ENCODE data around the gene MRNIP.

The MRNIP gene

GRCh38 chr5:179887802-179888201, 29.2 kb upstream of the MRNIP start:
- DNase-seq (ENCODE audit: low read depth, low spot score) = no peak

GRCh38 chr5:179887095-179887494, 28.5 kb upstream of the MRNIP start:
- DNase-seq (ENCODE audit: low read depth, low spot score) = no peak

DNA sequence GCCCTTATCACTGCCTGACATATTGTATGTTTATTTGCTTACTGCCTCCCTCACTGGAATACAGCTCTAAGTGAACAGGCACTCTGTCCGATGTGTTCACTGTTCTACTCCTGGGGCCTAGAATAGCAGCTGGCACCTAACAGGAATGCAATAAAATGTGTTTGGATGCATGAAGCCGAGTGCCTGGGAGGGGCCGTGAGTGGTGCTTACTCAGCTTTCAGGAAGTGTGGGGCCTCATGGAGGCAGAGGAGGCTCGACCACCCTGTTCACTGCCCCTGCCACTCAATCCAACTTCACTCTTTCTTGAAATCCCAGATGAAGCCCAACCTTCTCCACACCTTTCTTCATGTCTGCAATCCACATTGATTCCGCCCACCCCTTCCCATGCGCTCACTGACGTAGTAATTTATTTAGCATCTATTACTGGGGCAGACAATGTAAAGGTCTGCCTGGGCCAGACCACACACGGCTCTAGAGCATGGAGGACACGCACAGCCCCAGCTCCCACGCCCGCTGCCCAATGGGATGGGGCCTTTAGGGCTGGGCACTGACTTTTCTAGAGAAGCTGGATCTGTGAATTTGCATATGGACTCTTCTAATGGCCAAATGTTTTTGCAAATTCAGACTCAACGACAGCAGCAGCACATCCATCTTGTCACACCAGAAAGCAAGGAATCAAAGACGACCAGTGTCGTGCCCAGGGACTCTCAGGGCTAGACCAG, 27.7 kb upstream of the MRNIP start:
- no peak for DNase-seq (ENCODE audit: low read depth, low spot score)

- no peak for DNase-seq (ENCODE audit: low read depth, low spot score)
These were observed 27.0 kb upstream of the MRNIP start for GRCh38 chr5:179885491-179886090.

- no peak for DNase-seq (ENCODE audit: low read depth, low spot score)
These were observed 24.5 kb upstream of the MRNIP start for GRCh38 chr5:179883163-179883562.

DNA sequence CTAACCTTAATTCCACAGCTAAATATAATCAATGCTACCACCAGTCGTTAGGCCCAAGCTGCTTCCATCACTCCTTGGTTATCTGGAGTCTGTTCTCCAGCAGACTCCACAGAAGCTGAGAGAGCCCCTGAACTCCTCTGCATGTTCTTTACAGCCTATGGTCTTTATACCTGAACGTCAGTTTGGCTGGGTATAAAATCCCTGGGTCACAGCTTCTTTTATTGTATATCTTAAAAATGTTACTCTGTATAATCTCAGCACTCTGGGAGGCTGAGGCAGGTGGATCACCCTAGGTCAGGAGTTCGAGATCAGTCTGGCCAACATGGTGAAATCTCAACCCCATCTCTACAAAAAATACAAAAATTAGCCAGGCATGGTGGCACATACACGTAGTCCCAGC, 23.7 kb upstream of the MRNIP start:
- no peak for DNase-seq (ENCODE audit: low read depth, low spot score)

DNA sequence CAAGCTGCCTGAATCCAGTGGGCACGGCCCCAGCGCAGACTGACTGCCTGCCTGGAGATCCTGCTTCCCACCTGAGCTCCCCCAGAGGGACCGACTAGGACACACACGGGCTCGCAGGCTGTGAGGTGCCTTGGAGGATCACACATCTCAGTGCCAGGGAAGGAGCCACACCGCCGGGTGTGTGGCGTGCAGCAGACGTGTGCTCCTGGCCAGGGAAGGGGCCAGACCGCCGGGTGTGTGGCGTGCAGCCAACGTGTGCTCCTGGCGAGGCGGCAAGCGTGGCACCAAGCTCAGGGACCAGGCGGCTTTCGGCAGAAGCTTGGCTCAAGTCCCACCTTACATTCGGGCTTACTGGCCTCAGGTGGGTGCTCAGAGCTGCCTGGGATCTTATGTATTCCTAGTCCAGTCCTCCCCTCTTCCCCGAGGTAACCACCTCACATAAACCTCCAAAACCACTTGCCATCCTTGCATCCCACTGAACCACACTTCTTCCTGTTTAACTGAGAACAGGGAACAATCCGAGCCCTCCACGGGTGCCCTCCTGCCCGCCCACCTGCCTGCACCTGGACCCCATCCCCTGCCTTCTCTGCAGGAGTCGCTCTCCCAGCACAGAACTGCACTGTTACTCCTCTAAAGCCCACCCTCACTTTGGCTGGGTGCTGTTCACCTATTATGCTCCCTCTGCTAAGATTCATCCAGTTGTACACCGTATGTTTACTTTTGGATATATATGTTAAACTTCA, 22.4 kb upstream of the MRNIP start:
- no peak for DNase-seq (ENCODE audit: low read depth, low spot score)

GRCh38 chr5:179880066-179880650, 21.5 kb upstream of the MRNIP start:
- DNase-seq (ENCODE audit: low read depth, low spot score) = no peak

DNA sequence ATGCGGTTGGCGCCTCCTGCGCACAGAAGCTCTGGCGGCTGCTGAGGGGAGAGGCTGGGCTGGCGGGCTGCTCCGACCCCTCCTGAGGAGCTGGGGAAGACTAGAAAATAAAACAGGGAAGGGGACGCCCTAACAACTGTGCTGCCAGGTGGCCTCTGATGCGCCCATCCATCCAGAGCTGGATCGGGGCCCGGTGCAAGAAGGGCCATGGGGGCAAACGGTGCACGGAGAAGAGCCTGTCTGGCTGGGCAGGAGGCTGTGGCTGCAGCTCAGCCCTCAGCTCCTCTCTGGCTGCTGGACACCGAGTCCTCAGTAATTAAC, 21.0 kb upstream of the MRNIP start:
- no peak for DNase-seq (ENCODE audit: low read depth, low spot score)

DNA sequence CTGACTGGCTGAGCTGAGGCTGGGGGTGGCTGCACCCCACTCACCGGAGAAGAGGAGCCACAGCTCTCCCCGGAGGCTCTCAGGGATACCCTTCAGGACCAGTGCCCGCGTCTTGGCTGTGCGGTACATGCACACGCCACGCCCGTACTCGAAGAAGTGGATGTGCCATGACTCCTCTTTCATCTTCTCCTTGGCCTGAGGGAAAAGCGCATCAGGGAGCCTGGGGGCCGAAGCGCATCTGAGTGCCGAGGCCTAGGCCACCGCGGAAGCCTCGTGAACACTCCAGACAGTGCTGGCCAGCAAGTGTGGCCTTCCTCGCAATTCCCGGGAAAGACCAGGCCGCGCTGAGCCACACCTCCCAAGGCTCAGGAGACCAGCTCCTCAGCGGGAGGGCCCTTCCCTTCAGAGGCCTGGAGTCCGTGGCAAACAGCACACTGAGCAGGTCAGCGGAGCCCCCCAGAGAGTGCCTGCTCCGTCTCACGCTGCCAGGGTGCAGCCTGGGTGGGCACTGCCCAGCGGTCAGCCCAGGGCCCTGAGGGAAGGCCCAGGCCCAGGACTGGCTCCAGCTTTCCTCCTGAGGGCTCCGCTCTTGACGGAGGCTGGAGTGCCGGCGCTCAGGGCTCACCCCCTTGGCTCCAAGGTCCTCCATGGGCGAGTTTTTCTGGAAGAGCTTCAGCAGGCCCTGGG, 20.5 kb upstream of the MRNIP start:
- DNase-seq (ENCODE audit: low read depth, low spot score) = no peak

GRCh38 chr5:179878222-179879002, 19.8 kb upstream of the MRNIP start:
- DNase-seq (ENCODE audit: low read depth, low spot score) = no peak

DNA sequence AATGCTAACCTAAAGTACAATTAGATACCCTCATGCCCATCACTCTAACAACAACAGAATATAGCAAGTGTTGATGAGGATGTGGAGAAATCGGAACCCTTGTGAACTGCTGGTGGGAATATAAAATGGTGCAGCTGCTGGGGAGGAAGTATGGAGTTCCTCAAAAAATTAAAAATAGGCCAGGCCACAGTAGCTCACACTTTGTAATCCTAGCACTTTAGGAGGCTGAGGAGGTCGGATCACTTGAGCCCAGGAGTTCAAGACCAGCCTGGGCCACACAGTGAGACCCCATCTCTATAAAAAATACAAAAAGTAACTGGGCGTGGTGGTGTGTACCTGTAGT, 18.0 kb upstream of the MRNIP start:
- no peak for DNase-seq (ENCODE audit: low read depth, low spot score)

DNA sequence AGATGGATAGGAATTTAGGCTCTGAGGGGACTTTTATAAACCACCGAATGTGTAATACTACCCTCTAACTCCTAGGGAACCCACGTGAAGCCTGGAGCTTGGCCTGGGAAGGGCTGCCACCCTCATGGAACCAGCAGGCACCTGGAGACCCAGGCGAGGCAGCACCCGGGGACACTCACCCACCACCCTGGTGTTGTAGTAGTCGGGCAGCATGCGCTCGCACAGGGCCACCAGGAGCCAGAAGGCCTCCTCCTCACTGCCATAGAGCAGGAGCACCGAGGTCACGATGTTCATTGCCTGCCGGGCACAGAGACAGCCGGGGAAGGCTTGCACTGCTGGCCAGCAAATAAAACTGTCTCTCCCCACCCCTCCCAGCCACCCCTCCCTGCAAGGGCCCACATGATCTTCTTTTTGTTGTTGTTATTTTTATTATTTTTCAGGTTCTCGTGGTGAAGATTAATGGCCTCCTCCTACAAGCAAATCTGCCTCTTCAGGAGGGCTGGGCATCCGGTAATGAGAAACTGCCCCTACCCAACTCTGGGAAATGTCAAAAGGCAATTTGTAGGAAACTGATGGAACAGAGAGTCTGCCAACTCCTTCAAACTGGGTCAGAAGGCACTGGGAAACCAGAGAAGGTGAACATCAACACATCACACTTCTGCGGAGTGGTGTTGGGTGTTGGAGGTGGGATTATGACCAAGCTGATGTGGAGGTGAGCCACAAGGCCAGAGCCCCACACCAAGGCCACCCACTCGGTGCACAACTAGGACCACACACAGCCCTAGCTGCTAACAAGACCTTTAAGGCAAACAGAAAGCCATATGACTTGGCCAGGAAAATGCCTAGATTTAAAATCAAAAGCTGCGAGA, 17.4 kb upstream of the MRNIP start:
- DNase-seq (ENCODE audit: low read depth, low spot score) = no peak

DNA sequence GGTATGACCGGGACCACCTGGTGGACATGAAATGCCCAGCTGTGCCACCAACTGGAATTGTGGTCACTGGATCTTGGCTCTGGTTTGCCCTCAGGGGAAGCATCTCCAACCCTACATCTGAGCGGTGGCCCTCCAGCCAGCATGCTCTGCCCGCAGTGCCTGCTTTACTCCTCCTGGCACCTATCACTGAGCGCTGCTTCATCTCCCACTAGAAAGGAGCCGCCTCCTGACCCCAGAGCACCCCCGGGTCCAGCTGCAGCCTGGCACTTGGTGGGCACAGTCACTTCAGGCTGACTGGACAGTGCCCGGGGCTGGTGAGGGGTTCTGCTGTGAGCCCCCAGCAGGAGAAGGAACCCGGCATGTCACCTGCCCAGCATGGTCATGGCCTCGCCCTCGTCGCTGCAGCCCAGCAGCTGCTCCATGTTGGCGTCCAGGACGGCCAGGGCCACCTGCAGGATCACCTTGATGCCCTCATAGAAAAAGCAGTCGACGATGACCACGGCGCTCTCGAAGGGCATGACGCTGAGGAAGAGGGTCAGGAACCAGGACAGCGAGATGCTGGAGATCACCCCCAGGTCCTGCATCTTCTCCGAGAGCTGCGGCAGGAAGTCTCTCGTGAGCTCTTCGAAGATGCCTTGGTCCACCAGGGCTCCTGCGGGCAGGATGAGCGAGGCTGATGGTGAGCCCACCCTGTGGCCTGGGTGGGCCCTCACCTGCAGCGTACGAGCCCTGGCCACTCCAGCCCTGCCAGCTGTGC, 16.1 kb upstream of the MRNIP start:
- no peak for DNase-seq (ENCODE audit: low read depth, low spot score)

- DNase-seq (ENCODE audit: low read depth, low spot score) = no peak
These were observed 15.5 kb upstream of the MRNIP start for GRCh38 chr5:179874136-179874535.

DNA sequence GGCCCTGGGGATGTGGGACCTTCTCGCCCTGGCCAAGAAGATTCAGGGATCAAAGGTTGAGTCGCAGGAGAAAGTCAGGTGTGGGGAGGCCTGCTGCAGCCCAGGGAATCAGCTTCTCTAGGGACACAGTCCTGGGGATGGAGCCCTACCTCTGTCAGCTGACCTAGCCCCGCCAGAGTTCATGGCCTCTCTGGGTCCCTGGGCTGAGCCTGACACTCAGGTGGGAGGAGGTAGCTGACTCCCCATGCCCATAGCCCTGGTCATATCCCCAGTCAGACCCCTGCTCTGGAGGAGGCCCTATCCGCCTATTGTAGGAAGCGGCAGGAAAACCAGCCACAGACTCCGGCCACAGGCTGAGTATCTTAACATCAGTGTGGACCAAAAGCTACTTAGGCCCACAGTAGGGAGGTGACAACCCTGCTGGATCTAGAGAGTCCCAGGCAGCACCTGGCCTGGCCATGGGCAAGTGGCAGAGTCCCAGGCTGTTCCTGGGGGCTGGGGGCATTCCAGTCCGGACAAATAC, 15.0 kb upstream of the MRNIP start:
- no peak for DNase-seq (ENCODE audit: low read depth, low spot score)

GRCh38 chr5:179872828-179873575, 14.4 kb upstream of the MRNIP start:
- no peak for DNase-seq (ENCODE audit: low read depth, low spot score)

DNA sequence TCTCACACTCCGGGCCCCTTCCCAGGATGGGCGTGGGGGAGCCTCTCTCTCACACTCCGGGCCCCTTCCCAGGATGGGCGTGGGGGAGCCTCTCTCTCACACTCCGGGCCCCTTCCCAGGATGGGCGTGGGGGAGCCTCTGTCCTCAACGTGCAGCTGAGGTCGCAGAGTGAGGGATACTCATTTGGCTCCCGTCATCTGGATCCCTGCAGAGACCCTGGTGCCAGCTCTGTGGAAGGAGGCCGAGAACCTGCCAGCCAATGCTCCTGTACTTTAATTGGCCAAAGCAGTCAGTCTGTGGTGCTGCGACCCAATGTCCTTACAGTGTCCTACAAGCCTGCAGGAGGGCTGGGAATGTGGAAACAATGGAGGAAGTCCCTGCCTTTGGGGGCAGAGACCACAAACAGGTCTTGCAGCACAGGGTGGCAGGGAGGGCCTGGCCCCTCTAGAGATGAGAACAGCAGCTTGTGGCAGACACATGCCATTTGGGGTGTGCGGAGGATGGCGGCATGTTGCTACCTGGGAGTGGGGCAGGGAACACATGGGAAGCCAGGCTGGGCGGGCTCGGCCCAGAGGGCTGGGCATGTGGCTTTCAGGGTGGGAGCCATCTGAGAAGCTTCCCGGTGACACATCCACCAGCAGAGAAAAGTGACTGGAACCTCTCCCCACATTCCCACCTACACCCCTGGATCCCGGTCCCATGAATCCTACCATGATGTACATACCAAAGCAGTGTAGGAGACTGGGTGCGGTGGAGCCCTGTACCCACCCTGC, 13.6 kb upstream of the MRNIP start:
- no peak for DNase-seq (ENCODE audit: low read depth, low spot score)
